ENCODE measurements around the gene TOP1. TPM values are rescaled to one million over a fixed set of nuclear protein-coding genes. Genes with fewer than 3 reads are reported as not detected.

TOP1 gene
- total and polyA plus RNA-seq, 2 donors from 2014 or later: 23.4 to 49.9 TPM

DNA sequence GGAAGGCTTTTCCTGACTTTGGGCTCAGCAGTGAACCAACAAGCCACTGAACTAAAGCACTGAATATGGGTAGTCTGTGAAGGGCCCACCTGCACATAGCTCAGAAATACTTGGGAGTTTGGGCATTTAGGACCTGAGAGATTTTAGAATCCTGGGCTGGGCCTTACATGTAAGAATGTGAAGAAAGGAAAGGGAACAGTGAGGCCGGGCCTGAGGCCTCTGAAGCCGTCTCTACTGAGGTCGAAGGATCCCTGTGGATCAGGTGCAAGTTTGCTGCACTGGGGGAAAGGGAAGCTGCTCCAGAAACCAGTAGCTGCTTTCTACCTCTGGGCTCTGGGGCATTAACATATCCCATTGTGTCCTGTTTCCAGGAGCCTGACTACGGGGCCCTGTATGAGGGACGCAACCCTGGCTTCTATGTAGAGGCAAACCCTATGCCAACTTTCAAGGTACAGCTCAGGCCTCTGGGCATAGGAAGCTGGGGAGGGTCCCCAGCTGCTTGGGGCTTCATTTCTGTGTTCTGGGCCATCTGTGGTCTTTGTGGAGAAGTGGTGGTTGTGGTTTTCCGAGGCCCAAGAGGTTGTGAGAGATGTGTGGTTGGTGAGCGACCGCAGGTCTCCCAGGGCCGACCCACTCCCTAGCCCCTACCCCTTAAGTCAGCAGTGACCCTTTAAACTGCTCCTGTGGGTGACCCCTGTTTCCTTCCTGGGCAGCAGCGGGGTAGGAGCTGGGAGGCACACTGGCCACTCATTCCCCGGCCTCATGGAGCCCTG, 139.0 kb downstream of the TOP1 start:
- DNase-seq (no peak), FAIRE-seq (no peak)
- no peaks in the 10 kb centered on the region for H3K27me3 ChIP-seq (ENCODE audit: control insufficient read depth, insufficient read depth, low read length)
- no peak overlapping the region for H3K4me3 ChIP-seq (ENCODE audit: low read length in 3 of 3)
- H3K9ac ChIP-seq (ENCODE audit: low read length in 3 of 3): no peak overlapping the region
- intact Hi-C loops (cut with DNase I): no loop called here
- H3K4me1 ChIP-seq (ENCODE audit: control insufficient read depth in 2 of 3, insufficient read depth in 2 of 3, low read depth in 1 of 3, low read length in 3 of 3): peaks cover 0 to 8% (median 0%) of the 10 kb centered on the region in 3 donors
- H3K27ac ChIP-seq (ENCODE audit: low read depth in 2 of 2, low read length in 2 of 2): no peak overlapping the region
- no peaks in the 10 kb centered on the region for H3K9me3 ChIP-seq (ENCODE audit: control insufficient read depth in 2 of 3, insufficient read depth in 1 of 3, low read length in 3 of 3)
- no peak for TF ChIP-seq CTCF (IDR thresholded peaks at IDR 0.05; ENCODE audit: borderline replicate concordance, extremely low read depth, insufficient read depth)
- peaks cover 14 to 63% (median 57%) of the 10 kb centered on the region in 3 donors for H3K36me3 ChIP-seq (ENCODE audit: control insufficient read depth in 2 of 3, insufficient read depth in 3 of 3, low read length in 3 of 3)

DNA sequence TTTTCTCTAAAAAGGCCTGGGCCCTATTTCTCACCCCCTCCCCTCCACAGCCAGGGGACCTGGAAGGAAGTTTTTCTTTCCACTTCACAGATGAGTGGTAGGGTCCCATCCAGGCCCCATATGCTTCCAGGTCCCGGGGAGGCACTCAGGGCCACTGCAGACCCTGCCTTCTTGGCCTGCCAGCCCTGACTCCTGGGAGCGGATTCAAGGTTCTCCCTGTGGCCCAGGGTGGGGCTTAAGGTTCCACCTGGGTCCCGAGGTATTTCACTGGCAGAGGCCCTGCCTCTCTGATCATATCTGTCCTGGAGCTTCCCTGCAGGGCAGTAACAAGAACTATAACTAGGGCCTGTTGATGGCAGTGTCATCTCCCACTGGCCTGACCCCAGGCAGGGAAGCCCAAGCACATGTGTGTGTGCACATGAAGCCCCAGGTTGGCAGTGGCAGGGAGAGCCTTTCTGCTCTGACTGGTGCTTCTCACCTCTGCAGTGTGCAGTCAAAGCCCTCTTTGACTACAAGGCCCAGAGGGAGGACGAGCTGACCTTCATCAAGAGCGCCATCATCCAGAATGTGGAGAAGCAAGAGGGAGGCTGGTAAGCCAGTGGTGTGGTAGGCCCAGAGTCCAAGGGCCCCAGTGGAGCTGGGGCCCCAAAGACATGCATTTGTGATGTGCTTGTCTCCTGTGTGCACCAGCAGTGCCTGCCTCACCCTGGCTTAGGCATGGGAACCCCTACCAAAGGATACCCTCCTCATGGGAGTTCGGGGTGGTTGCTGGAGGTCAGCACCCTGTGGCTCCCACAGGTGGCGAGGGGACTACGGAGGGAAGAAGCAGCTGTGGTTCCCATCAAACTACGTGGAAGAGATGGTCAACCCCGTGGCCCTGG, 139.9 kb downstream of the TOP1 start:
- DNase-seq (peak in 1 of 5 donors; percentile 24), FAIRE-seq (no peak)
- no peak for TF ChIP-seq CTCF (IDR thresholded peaks at IDR 0.05; ENCODE audit: borderline replicate concordance, extremely low read depth, insufficient read depth)
- H3K9me3 ChIP-seq (ENCODE audit: control insufficient read depth in 2 of 3, insufficient read depth in 1 of 3, low read length in 3 of 3): no peaks in the 10 kb centered on the region
- peaks cover 0 to 9% (median 0%) of the 10 kb centered on the region in 3 donors for H3K4me1 ChIP-seq (ENCODE audit: control insufficient read depth in 2 of 3, insufficient read depth in 2 of 3, low read depth in 1 of 3, low read length in 3 of 3)
- H3K4me3 ChIP-seq (ENCODE audit: low read length in 3 of 3): no peak overlapping the region
- H3K9ac ChIP-seq (ENCODE audit: low read length in 3 of 3): no peak overlapping the region
- H3K27me3 ChIP-seq (ENCODE audit: control insufficient read depth, insufficient read depth, low read length): no peaks in the 10 kb centered on the region
- intact Hi-C loops (cut with DNase I): no loop called here
- H3K36me3 ChIP-seq (ENCODE audit: control insufficient read depth in 2 of 3, insufficient read depth in 3 of 3, low read length in 3 of 3): peaks cover 15 to 62% (median 57%) of the 10 kb centered on the region in 3 donors
- no peak overlapping the region for H3K27ac ChIP-seq (ENCODE audit: low read depth in 2 of 2, low read length in 2 of 2)

GRCh38 chr20:41169162-41169690, 140.6 kb downstream of the TOP1 start:
- intact Hi-C loops (cut with DNase I): no loop called here
- no peak overlapping the region for H3K27ac ChIP-seq (ENCODE audit: low read depth in 2 of 2, low read length in 2 of 2)
- H3K9me3 ChIP-seq (ENCODE audit: control insufficient read depth in 2 of 3, insufficient read depth in 1 of 3, low read length in 3 of 3): no peaks in the 10 kb centered on the region
- no peak overlapping the region for H3K9ac ChIP-seq (ENCODE audit: low read length in 3 of 3)
- H3K36me3 ChIP-seq (ENCODE audit: control insufficient read depth in 2 of 3, insufficient read depth in 3 of 3, low read length in 3 of 3): peaks cover 13 to 62% (median 56%) of the 10 kb centered on the region in 3 donors
- DNase-seq (peak in 1 of 5 donors; percentile 16), FAIRE-seq (no peak)
- no peak for TF ChIP-seq CTCF (IDR thresholded peaks at IDR 0.05; ENCODE audit: borderline replicate concordance, extremely low read depth, insufficient read depth)
- no peak overlapping the region for H3K4me3 ChIP-seq (ENCODE audit: low read length in 3 of 3)
- H3K4me1 ChIP-seq (ENCODE audit: control insufficient read depth in 2 of 3, insufficient read depth in 2 of 3, low read depth in 1 of 3, low read length in 3 of 3): peaks cover 0 to 9% (median 0%) of the 10 kb centered on the region in 3 donors
- no peaks in the 10 kb centered on the region for H3K27me3 ChIP-seq (ENCODE audit: control insufficient read depth, insufficient read depth, low read length)
